Limb (tissue), 2 donors: ENCODE results near the gene DMTF1.
"Not testable (repeated sequence)": the region's sequence is repeated elsewhere in the genome, so short reads cannot be mapped to it uniquely, and the experiment has no call there.

Experiments used
- DNase-seq, 2 donors: peaks; one replicate each; pipeline ENCODE4 v3.0.0-alpha.2; 2016; ENCODE audit errors: extremely low spot score in 2 of 2

Gene DMTF1

GRCh38 chr7:87220026-87220733, 67.9 kb downstream of the DMTF1 start:
- DNase-seq, result peak; percentile 32 to 82

- peak in 1 of 2 donors; percentile 40 for DNase-seq
Measured at GRCh38 chr7:87220734-87221215, 68.5 kb downstream of the DMTF1 start.

- no peak for DNase-seq
Measured at GRCh38 chr7:87223666-87224065, 71.4 kb downstream of the DMTF1 start.

DNA sequence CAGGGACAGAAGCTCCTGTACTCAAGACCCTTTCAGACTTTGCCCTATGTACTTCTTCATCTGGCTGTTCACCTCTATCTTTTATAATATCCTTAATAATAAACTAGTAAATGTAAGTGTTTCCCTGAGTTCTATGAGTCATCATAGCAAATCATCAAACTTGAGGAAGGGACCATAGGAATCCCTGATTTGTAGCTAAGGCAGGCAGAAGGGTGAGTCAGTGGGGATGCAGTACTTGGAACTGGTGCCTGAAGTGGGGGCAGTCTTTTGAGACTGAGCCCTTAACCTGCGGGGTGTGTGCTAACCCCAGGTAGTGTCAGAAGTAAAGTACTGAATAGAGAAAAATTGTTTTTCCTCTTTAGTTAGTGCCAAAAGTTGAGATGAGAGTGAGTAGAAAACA, 73.4 kb downstream of the DMTF1 start:
- DNase-seq, result no peak

DNA sequence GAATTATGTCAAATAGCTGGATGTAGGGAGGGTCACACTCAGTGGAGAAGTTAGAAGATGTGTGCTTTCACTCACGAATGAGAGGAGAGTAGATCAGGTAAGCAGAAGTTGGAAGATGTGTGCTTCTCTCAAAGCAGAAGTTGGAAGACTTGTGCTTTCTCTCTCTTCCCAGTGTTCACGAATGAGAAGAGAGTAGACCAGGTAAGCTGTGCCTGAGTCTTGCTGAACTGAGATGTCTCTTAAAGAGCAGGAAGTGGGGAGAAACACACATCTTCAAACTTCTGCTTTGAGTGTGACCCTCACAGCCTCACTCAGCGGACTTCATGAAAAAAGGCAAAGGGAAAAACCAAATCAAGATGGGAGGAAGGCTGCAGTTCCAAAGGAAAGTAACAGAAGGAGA, 74.2 kb downstream of the DMTF1 start:
- DNase-seq, result no peak

DNA sequence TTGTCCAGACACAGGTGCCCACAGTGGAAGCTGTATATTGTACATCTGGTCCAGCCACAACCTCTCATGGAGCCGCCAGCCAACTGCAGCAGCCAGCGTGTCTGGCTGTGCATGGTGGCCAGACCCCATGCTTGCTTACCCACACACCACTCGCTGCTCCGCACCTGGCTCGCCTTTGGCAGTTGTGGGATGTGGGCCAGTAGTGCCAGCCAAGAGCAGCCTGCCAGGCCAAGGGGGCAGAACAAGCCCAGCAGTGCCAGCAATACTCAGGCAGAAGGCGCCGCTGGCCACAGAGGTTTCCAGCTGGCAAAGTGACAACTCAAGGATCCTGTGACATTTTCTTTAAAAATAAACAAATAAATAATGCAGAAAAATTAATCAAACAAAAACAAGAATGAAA, 79.0 kb downstream of the DMTF1 start:
- DNase-seq, result no peak

DNA sequence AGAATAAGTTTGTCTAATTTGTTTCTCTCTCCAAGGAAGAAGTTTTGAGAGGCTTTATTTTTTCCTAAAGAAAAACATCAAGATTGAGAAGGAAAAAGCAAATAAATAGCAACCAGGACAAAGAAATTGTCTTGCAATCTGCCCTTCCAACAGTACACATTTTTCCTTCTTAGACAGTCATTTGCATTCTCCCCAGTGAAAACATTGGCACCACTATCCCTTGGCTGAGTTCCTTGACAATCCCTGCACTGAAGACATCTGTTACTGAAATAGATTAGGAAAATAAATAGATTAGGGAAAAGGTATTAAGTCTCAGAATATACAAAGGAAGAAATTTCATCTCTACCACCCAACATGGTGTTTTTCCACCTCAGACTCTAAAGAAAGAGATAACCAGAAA, 79.5 kb downstream of the DMTF1 start:
- no peak for DNase-seq

DNA sequence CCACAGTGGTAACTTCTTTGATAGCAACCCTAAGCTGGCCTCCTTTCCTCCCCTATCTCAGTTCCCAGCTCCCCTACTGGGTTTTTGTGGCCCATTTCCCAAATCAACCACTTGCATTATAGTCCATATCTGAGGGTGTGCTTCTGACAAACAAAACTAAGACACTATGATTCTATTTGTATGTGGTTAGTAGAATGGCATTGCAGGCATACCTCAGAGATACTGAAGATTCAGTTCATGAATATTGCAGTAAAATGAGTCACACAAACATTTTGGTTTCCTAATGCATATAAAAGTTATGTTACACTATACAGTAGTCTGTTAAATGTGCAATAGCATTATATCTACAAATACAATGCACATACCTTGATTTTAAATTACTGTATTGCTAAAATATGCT, 82.7 kb downstream of the DMTF1 start:
- DNase-seq, result no peak

- not testable (repeated sequence) for DNase-seq
Measured at GRCh38 chr7:87238464-87239051, 86.3 kb downstream of the DMTF1 start.

GRCh38 chr7:87245671-87246070, 93.4 kb downstream of the DMTF1 start:
- not testable (repeated sequence) for DNase-seq
